ENCODE results near the gene PDE1A. TPM values are rescaled to one million over a fixed set of nuclear protein-coding genes. Genes with fewer than 3 reads are reported as not detected.

Gene PDE1A
- total RNA-seq, 2 experiments from 2014 or later = not detected

DNA sequence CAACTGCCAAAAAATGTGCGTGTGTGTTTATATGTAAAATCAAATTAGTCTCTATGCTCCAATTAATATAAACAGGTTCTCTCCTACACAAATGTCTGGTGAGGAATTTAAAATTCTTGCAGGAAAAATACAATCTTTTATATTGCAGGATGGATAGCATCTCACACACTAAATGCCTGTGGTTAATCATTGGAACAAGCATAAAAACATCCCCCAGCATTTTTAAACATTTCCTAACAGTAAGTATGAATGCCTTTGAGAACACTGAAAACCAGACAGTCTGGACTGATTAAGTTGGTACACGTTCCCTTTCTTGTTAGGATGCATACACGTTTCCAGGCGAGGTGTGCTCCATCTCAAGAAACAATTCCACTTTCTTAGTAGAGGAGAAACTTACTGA, 29.9 kb upstream of the PDE1A start:
- BruUV-seq (replicated peaks) = no TSS peak
- ChIA-PET CTCF (ENCODE audit: unreplicated experiment) (no interaction called here), POLR2A (no interaction called here)
- Histone ChIP-seq H3K9me2 (ENCODE audit: insufficient read depth, low read length) (no peaks in the 10 kb centered on the region), H3K4me1 (ENCODE audit: insufficient read depth, low read length, poor library complexity, severe bottlenecking) (no peaks in the 10 kb centered on the region), H3K9me3 (ENCODE audit: low read length) (no peaks in the 10 kb centered on the region), H3K27ac (ENCODE audit: low read depth, low read length, poor library complexity, severe bottlenecking) (no peak overlapping the region), H2AFZ (ENCODE audit: low read length) (no peak overlapping the region), H3K36me3 (ENCODE audit: insufficient read depth, low read length) (no peaks in the 10 kb centered on the region), H3K79me2 (ENCODE audit: insufficient read depth, low read depth, low read length) (no peaks in the 10 kb centered on the region), H3K4me2 (ENCODE audit: low read length) (no peak overlapping the region), H3K4me3 (ENCODE audit: low read depth, low read length, poor library complexity, severe bottlenecking) (no peak overlapping the region), H4K20me1 (ENCODE audit: insufficient read depth, low read length) (no peaks in the 10 kb centered on the region)
- no peak for DNase-seq (ENCODE audit: low spot score)
- intact Hi-C loops (cut with micrococcal nuclease; ENCODE audit: unreplicated experiment) = no loop called here
- TF ChIP-seq EZH2phosphoT487 (IDR thresholded peaks at IDR 0.05; ENCODE audit: borderline replicate concordance, low read depth, low read length) = no peak
- TF ChIP-seq, protein P1, sequence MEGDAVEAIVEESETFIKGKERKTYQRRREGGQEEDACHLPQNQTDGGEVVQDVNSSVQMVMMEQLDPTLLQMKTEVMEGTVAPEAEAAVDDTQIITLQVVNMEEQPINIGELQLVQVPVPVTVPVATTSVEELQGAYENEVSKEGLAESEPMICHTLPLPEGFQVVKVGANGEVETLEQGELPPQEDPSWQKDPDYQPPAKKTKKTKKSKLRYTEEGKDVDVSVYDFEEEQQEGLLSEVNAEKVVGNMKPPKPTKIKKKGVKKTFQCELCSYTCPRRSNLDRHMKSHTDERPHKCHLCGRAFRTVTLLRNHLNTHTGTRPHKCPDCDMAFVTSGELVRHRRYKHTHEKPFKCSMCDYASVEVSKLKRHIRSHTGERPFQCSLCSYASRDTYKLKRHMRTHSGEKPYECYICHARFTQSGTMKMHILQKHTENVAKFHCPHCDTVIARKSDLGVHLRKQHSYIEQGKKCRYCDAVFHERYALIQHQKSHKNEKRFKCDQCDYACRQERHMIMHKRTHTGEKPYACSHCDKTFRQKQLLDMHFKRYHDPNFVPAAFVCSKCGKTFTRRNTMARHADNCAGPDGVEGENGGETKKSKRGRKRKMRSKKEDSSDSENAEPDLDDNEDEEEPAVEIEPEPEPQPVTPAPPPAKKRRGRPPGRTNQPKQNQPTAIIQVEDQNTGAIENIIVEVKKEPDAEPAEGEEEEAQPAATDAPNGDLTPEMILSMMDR (conservative IDR thresholded peaks at IDR 0.05; ENCODE audit: low read length) = no peak

DNA sequence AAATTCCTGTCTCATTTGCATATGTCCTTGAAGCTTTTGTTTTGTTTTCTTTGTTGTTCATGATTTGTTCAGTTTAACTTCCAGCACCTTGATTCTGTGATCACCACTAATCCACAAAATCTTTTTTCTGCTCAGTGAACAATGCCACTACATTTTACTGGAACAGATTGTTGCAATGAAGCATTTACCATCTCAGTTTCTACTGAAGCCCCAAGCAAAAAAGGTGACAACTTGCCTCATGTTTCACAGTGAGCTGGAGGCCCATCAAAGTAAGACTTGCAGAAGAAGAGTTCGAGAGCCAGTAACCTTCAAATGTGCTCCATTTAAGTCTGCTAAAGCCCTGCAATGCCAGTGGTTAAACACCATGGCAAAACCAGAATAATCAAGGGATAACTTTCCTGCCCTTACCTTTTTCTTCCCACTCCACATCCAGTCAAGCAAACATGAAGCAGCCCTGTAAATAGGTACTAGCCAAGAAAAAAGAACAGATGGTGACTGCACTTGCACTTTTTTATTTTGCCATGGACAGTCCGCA, 25.7 kb upstream of the PDE1A start:
- ChIA-PET CTCF (ENCODE audit: unreplicated experiment) (no interaction called here), POLR2A (no interaction called here)
- Histone ChIP-seq H3K4me2 (ENCODE audit: low read length) (no peak overlapping the region), H3K9me3 (ENCODE audit: low read length) (no peaks in the 10 kb centered on the region), H4K20me1 (ENCODE audit: insufficient read depth, low read length) (no peaks in the 10 kb centered on the region), H3K27ac (ENCODE audit: low read depth, low read length, poor library complexity, severe bottlenecking) (no peak overlapping the region), H3K79me2 (ENCODE audit: insufficient read depth, low read depth, low read length) (no peaks in the 10 kb centered on the region), H3K4me1 (ENCODE audit: insufficient read depth, low read length, poor library complexity, severe bottlenecking) (no peaks in the 10 kb centered on the region), H3K4me3 (ENCODE audit: low read depth, low read length, poor library complexity, severe bottlenecking) (no peak overlapping the region), H3K36me3 (ENCODE audit: insufficient read depth, low read length) (no peaks in the 10 kb centered on the region), H3K9me2 (ENCODE audit: insufficient read depth, low read length) (no peaks in the 10 kb centered on the region), H2AFZ (ENCODE audit: low read length) (no peak overlapping the region)
- DNase-seq (ENCODE audit: low spot score) = no peak
- intact Hi-C loops (cut with micrococcal nuclease; ENCODE audit: unreplicated experiment) = no loop called here
- TF ChIP-seq EZH2phosphoT487 (IDR thresholded peaks at IDR 0.05; ENCODE audit: borderline replicate concordance, low read depth, low read length) = no peak
- TF ChIP-seq, protein P1 (conservative IDR thresholded peaks at IDR 0.05; ENCODE audit: low read length) = no peak
- no TSS peak for BruUV-seq (replicated peaks)

DNA sequence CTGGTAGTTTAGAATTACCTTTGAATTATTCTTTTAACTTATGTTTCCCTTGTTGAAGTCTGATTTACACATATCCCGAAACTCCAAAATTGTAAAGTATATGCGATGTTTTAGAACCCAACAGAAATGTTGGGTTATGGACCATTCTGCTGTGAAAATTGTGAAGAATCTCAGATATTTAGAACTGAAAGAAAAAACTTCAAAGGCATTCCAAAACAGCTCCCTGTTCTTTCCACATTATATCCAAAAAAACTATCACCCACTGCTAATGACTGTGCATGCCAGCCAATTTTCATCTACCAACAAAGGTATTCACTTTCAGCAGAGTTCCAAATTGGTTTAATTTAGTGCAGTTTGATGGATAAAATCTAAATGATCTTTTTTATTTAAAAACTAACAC, 21.5 kb upstream of the PDE1A start:
- TF ChIP-seq, protein P1 (conservative IDR thresholded peaks at IDR 0.05; ENCODE audit: low read length) = no peak
- TF ChIP-seq EZH2phosphoT487 (IDR thresholded peaks at IDR 0.05; ENCODE audit: borderline replicate concordance, low read depth, low read length) = no peak
- H3K4me3 ChIP-seq (ENCODE audit: low read depth, low read length, poor library complexity, severe bottlenecking) = no peak overlapping the region
- no peak overlapping the region for H3K4me2 ChIP-seq (ENCODE audit: low read length)
- no peaks in the 10 kb centered on the region for H3K4me1 ChIP-seq (ENCODE audit: insufficient read depth, low read length, poor library complexity, severe bottlenecking)
- no peaks in the 10 kb centered on the region for H4K20me1 ChIP-seq (ENCODE audit: insufficient read depth, low read length)
- no peaks in the 10 kb centered on the region for H3K9me3 ChIP-seq (ENCODE audit: low read length)
- intact Hi-C loops (cut with micrococcal nuclease; ENCODE audit: unreplicated experiment) = no loop called here
- no peaks in the 10 kb centered on the region for H3K36me3 ChIP-seq (ENCODE audit: insufficient read depth, low read length)
- CTCF ChIA-PET (ENCODE audit: unreplicated experiment) = no interaction called here
- POLR2A ChIA-PET = no interaction called here
- no peaks in the 10 kb centered on the region for H3K79me2 ChIP-seq (ENCODE audit: insufficient read depth, low read depth, low read length)
- H3K9me2 ChIP-seq (ENCODE audit: insufficient read depth, low read length) = no peaks in the 10 kb centered on the region
- BruUV-seq (replicated peaks) = no TSS peak
- no peak overlapping the region for H3K27ac ChIP-seq (ENCODE audit: low read depth, low read length, poor library complexity, severe bottlenecking)
- no peak for DNase-seq (ENCODE audit: low spot score)
- no peak overlapping the region for H2AFZ ChIP-seq (ENCODE audit: low read length)
